Measurements from ENCODE around the gene RUVBL2. TPM values are rescaled to one million over a fixed set of nuclear protein-coding genes. Genes with fewer than 3 reads are reported as not detected.

The RUVBL2 gene
- total RNA-seq, 1 donor = 119 TPM

DNA sequence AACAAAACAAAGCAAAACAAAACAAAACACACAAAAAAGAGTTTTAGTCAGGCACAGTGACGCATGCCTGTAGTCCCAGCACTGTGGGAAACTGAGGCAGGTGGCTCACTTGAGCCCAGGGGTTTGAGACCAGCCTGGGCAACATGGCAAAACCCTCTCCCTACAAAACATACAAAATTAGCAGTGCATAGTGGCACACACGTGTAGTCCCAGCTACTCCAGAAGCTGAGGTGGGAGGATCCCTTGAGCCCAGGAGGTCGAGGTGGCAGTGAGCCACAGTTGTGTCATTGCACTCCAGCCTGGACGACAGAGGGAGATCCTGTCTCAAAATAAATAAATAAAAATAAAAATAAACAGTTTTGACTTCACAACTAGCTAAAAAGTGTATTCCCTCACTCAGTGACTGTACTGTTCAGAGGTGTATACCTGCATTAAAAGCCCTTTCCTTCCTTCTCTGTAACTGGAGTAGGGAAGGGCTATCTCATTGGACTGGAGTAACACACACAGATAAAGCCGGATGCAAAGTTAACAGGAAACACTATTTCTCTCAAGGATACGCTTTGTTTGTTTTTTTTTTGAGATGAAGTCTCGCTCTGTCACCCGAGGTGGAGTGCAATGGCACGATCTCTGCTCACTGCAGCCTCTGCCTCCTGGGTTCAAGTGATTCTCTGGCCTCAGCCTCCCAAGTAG, 42.7 kb upstream of the RUVBL2 start:
- no peak for DNase-seq (ENCODE audit: low read depth)
- TF ChIP-seq, protein P1, sequence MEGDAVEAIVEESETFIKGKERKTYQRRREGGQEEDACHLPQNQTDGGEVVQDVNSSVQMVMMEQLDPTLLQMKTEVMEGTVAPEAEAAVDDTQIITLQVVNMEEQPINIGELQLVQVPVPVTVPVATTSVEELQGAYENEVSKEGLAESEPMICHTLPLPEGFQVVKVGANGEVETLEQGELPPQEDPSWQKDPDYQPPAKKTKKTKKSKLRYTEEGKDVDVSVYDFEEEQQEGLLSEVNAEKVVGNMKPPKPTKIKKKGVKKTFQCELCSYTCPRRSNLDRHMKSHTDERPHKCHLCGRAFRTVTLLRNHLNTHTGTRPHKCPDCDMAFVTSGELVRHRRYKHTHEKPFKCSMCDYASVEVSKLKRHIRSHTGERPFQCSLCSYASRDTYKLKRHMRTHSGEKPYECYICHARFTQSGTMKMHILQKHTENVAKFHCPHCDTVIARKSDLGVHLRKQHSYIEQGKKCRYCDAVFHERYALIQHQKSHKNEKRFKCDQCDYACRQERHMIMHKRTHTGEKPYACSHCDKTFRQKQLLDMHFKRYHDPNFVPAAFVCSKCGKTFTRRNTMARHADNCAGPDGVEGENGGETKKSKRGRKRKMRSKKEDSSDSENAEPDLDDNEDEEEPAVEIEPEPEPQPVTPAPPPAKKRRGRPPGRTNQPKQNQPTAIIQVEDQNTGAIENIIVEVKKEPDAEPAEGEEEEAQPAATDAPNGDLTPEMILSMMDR (IDR thresholded peaks at IDR 0.05; ENCODE audit: insufficient read depth, low read length) = no peak
- H3K4me3 ChIP-seq (ENCODE audit: low read depth, low read length) = no peak overlapping the region

- TF ChIP-seq, protein P1 (IDR thresholded peaks at IDR 0.05; ENCODE audit: insufficient read depth, low read length) = no peak
- no peak for DNase-seq (ENCODE audit: low read depth)
These were observed 40.5 kb upstream of the RUVBL2 start for GRCh38 chr19:48953141-48953540.

GRCh38 chr19:48953990-48954594, 39.6 kb upstream of the RUVBL2 start:
- no peak for DNase-seq (ENCODE audit: low read depth)

More at GRCh38 chr19:48953141-48953540, 40.5 kb upstream of the RUVBL2 start:
- H3K4me3 ChIP-seq (ENCODE audit: low read depth, low read length) = no peak overlapping the region

GRCh38 chr19:48954595-48955307, 38.9 kb upstream of the RUVBL2 start, which contains the start of gene BAX:
TSS of gene BAX (plus strand) at chr19:48954875. CDS start at chr19:48954929, 54 bp downstream.
- peak within 1 kb of the TSS; percentile 92 for H3K4me3 ChIP-seq (ENCODE audit: low read depth, low read length)
- DNase-seq (ENCODE audit: low read depth) = peak; percentile 96
- TF ChIP-seq, protein P1 (IDR thresholded peaks at IDR 0.05; ENCODE audit: insufficient read depth, low read length) = no peak

More at GRCh38 chr19:48953990-48954594, 39.6 kb upstream of the RUVBL2 start:
- peak overlapping the region; percentile 60 for H3K4me3 ChIP-seq (ENCODE audit: low read depth, low read length)
- TF ChIP-seq, protein P1 (IDR thresholded peaks at IDR 0.05; ENCODE audit: insufficient read depth, low read length) = no peak

DNA sequence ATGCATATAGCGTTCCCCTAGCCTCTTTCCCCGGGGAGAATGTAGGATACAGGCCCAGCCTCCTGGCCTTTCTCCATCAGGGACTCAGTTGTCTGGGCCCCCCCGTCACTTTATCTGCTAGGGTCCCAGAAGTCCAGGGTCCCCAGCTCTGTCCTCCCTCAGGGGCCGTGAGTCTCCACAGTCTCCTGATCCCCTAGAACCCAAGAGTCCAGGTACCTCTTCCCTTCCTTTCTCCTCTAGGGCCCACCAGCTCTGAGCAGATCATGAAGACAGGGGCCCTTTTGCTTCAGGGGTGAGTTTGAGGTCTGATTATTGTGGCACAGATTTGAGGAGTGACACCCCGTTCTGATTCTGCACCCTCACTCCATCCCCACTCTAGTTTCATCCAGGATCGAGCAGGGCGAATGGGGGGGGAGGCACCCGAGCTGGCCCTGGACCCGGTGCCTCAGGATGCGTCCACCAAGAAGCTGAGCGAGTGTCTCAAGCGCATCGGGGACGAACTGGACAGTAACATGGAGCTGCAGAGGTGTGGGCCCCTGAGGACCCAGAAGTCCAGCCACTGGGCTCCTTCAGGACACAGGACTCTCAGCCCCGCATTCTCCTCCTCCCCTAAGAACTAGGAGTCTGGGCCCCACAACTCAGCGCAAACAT, 38.3 kb upstream of the RUVBL2 start:
- H3K4me3 ChIP-seq (ENCODE audit: low read depth, low read length) = peak overlapping the region; percentile 92
- DNase-seq (ENCODE audit: low read depth) = no peak
- TF ChIP-seq, protein P1 (IDR thresholded peaks at IDR 0.05; ENCODE audit: insufficient read depth, low read length) = no peak

- H3K4me3 ChIP-seq (ENCODE audit: low read depth, low read length) = no peak overlapping the region
- TF ChIP-seq, protein P1 (IDR thresholded peaks at IDR 0.05; ENCODE audit: insufficient read depth, low read length) = no peak
- no peak for DNase-seq (ENCODE audit: low read depth)
These were observed 35.7 kb upstream of the RUVBL2 start for GRCh38 chr19:48958006-48958405.
